H9 (cell line): Measurements from ENCODE around the gene CRYBA1. TPM values are rescaled to one million over a fixed set of nuclear protein-coding genes. Genes with fewer than 3 reads are reported as not detected.

Experiments used
- DNase-seq: peaks from one replicate; pipeline ENCODE4 v3.0.0-alpha.2; 2017
- H2AFZ ChIP-seq: one replicate; pipeline ENCODE4 v1.6.1; 2013; ENCODE audit warnings: mild to moderate bottlenecking, low read length, control low read depth, moderate library complexity
- H2AK5ac ChIP-seq: 2 replicates; pipeline ENCODE4 v1.6.1; 2013; ENCODE audit warnings: low read length, control low read depth, mixed read lengths; ENCODE audit not compliant: insufficient read length
- H2BK120ac ChIP-seq: one replicate; pipeline ENCODE4 v1.6.1; 2013; ENCODE audit warnings: low read depth, mild to moderate bottlenecking, low read length, control low read depth, inconsistent platforms; ENCODE audit not compliant: poor library complexity, severe bottlenecking
- H2BK12ac ChIP-seq: 2 replicates; pipeline ENCODE4 v1.6.1; 2013; ENCODE audit warnings: low read length, control low read depth, mixed read lengths, low read depth; ENCODE audit not compliant: insufficient read length
- H2BK15ac ChIP-seq: 2 replicates; pipeline ENCODE4 v1.6.1; 2013; ENCODE audit warnings: low read depth, low read length, control low read depth
- H2BK20ac ChIP-seq: one replicate; pipeline ENCODE4 v1.6.1; 2013; ENCODE audit warnings: low read depth, mild to moderate bottlenecking, low read length, control low read depth, inconsistent platforms; ENCODE audit not compliant: poor library complexity, severe bottlenecking
- H2BK5ac ChIP-seq: 2 replicates; pipeline ENCODE4 v1.6.1; 2013; ENCODE audit warnings: low read length, control low read depth, mixed read lengths; ENCODE audit not compliant: insufficient read length
- H3K14ac ChIP-seq: 2 replicates; pipeline ENCODE4 v1.6.1; 2013; ENCODE audit warnings: low read length, control low read depth; ENCODE audit not compliant: insufficient read depth
- H3K18ac ChIP-seq: 2 replicates; pipeline ENCODE4 v1.6.1; 2013; ENCODE audit warnings: low read depth, mild to moderate bottlenecking, mixed read lengths, low read length, control low read depth; ENCODE audit not compliant: insufficient read length
- H3K23ac ChIP-seq: 2 replicates; pipeline ENCODE4 v1.6.1; 2013; ENCODE audit warnings: low read length, control low read depth, mixed read lengths, low read depth; ENCODE audit not compliant: insufficient read length
- H3K23me2 ChIP-seq: 2 replicates; pipeline ENCODE4 v1.6.1; 2013; ENCODE audit warnings: low read depth, mild to moderate bottlenecking, mixed read lengths, low read length, control low read depth; ENCODE audit not compliant: insufficient read length, poor library complexity, severe bottlenecking
- H3K27ac ChIP-seq: 2 replicates; pipeline ENCODE4 v1.5.1; 2013; ENCODE audit warnings: low read length, control low read depth, mixed read lengths, low read depth; ENCODE audit not compliant: insufficient read length
- H3K27me3 ChIP-seq: 2 replicates; pipeline ENCODE4 v1.6.1; 2013; ENCODE audit warnings: low read length, control low read depth, inconsistent platforms; ENCODE audit not compliant: insufficient read depth
- H3K4ac ChIP-seq: 2 replicates; pipeline ENCODE4 v1.6.1; 2013; ENCODE audit warnings: low read depth, mild to moderate bottlenecking, control low read depth, inconsistent platforms, low read length, moderate library complexity
- H3K4me1 ChIP-seq: 2 replicates; pipeline ENCODE4 v1.6.1; 2013; ENCODE audit warnings: low read length, control low read depth, inconsistent platforms; ENCODE audit not compliant: insufficient read depth
- H3K4me2 ChIP-seq: 2 replicates; pipeline ENCODE4 v1.6.1; 2013; ENCODE audit warnings: low read length, control low read depth, mixed read lengths; ENCODE audit not compliant: insufficient read length, insufficient read depth
- H3K56ac ChIP-seq: 2 replicates; pipeline ENCODE4 v1.6.1; 2013; ENCODE audit warnings: low read depth, mild to moderate bottlenecking, mixed read lengths, low read length, control low read depth; ENCODE audit not compliant: insufficient read length
- H3K79me1 ChIP-seq: 2 replicates; pipeline ENCODE4 v1.6.1; 2013; ENCODE audit warnings: low read depth, mild to moderate bottlenecking, moderate library complexity, low read length, control low read depth, inconsistent platforms; ENCODE audit not compliant: insufficient read depth, poor library complexity, severe bottlenecking
- H3K79me2 ChIP-seq: 2 replicates; pipeline ENCODE4 v1.6.1; 2013; ENCODE audit warnings: low read length, control low read depth, inconsistent platforms; ENCODE audit not compliant: insufficient read depth
- H3K9ac ChIP-seq: 2 replicates; pipeline ENCODE4 v1.6.1; 2013; ENCODE audit warnings: low read length, control low read depth, mixed read lengths; ENCODE audit not compliant: insufficient read length; ENCODE audit errors: extremely low read depth
- H3K9me3 ChIP-seq: one replicate; pipeline ENCODE4 v1.6.1; 2013; ENCODE audit warnings: low read depth, low read length, inconsistent platforms; ENCODE audit not compliant: control insufficient read depth
- H3T11ph ChIP-seq: one replicate; pipeline ENCODE4 v1.6.1; 2013; ENCODE audit warnings: mild to moderate bottlenecking, low read length, control low read depth, inconsistent platforms
- H4K20me1 ChIP-seq: one replicate; pipeline ENCODE4 v1.6.1; 2013; ENCODE audit not compliant: control insufficient read depth, insufficient read length, insufficient read depth
- H4K5ac ChIP-seq: 2 replicates; pipeline ENCODE4 v1.6.1; 2013; ENCODE audit warnings: low read depth, mild to moderate bottlenecking, mixed read lengths, low read length, control low read depth; ENCODE audit not compliant: insufficient read length
- H4K8ac ChIP-seq: replicated peaks from 2 replicates; pipeline ENCODE4 v1.6.1; 2013; ENCODE audit warnings: low read length, control low read depth, mixed read lengths, low read depth; ENCODE audit not compliant: insufficient read length
- H4K91ac ChIP-seq: 2 replicates; pipeline ENCODE4 v1.6.1; 2013; ENCODE audit warnings: low read depth, mild to moderate bottlenecking, moderate library complexity, mixed read lengths, low read length, control low read depth; ENCODE audit not compliant: insufficient read length
- H3K27ac Mint-ChIP-seq, 3 experiments: 2 replicates in 2 of 3; 3 replicates in 1 of 3; pipeline ENCODE4 v1.8.0; 2020 to 2021; ENCODE audit warnings: mixed read lengths in 3 of 3, mild to moderate bottlenecking in 1 of 3, moderate library complexity in 1 of 3
- H3K27me3 Mint-ChIP-seq: 2 replicates; pipeline ENCODE4 v1.8.0; 2021; ENCODE audit warnings: low read depth, mild to moderate bottlenecking, moderate library complexity, mixed read lengths
- H3K36me3 Mint-ChIP-seq, 3 experiments: 2 replicates in 2 of 3; 3 replicates in 1 of 3; pipeline ENCODE4 v1.8.0; 2020 to 2021; ENCODE audit warnings: low read depth in 3 of 3, mixed read lengths in 3 of 3; ENCODE audit not compliant: insufficient read depth in 1 of 3
- H3K4me1 Mint-ChIP-seq, 2 experiments: 2 replicates each; pipeline ENCODE4 v1.8.0; 2020; ENCODE audit warnings: mixed read lengths in 2 of 2
- H3K4me3 Mint-ChIP-seq, 2 experiments: 2 replicates in 1 of 2; 3 replicates in 1 of 2; pipeline ENCODE4 v1.8.0; 2020 to 2021; ENCODE audit warnings: mild to moderate bottlenecking in 2 of 2, mixed read lengths in 2 of 2, moderate library complexity in 1 of 2
- H3K9me3 Mint-ChIP-seq, 2 experiments: 2 replicates in 1 of 2; 3 replicates in 1 of 2; pipeline ENCODE4 v1.8.0; 2020; ENCODE audit warnings: mild to moderate bottlenecking in 2 of 2, mixed read lengths in 2 of 2, moderate library complexity in 1 of 2
- CTCF ChIP-seq: fragments of 200-600 bp; sonication (generic); conservative IDR thresholded peaks from 3 replicates; pipeline ENCODE4 v1.8.0; 2021; ENCODE audit warnings: antibody characterized with exemption, mild to moderate bottlenecking
- WGBS: extraction: QIAGEN DNeasy Blood & Tissue Kit; methylation state at CpG from one replicate; pipeline ENCODE4 v1.1.7; 2013; ENCODE audit warnings: missing lambda C conversion rate, low lambda C conversion rate, mixed read lengths; ENCODE audit not compliant: insufficient read length; ENCODE audit errors: extremely low coverage; 5-methylcytosine and 5-hydroxymethylcytosine counted together
- total RNA-seq: library from RNA; stranded (reverse); gene quantifications from 2 replicates; pipeline ENCODE4 v1.2.1, GENCODE V29; 2021

Gene CRYBA1
- total RNA-seq, 1 experiment from 2014 or later = not detected

- no peak overlapping the region for H3K4ac ChIP-seq
- no peak overlapping the region for H3T11ph ChIP-seq
- H3K23ac ChIP-seq = no peak overlapping the region
- no peak overlapping the region for H3K27ac ChIP-seq
- no peak overlapping the region for H2BK120ac ChIP-seq
- no peak for DNase-seq
- no peaks in the 10 kb centered on the region for H4K20me1 ChIP-seq
- Mint-ChIP-seq H3K36me3 (no peaks in the 10 kb centered on the region), H3K4me3 (no peak overlapping the region), H3K27ac (no peak overlapping the region), H3K9me3 (no peaks in the 10 kb centered on the region), H3K4me1 (peaks cover 19 to 21% of the 10 kb centered on the region in 2 experiments), H3K27me3 (no peaks in the 10 kb centered on the region)
- H4K8ac ChIP-seq = no peak overlapping the region
- no peak overlapping the region for H4K91ac ChIP-seq
- H3K79me1 ChIP-seq = no peaks in the 10 kb centered on the region
- H3K4me2 ChIP-seq = no peak overlapping the region
- H2BK5ac ChIP-seq = no peak overlapping the region
- TF ChIP-seq CTCF = no peak
- H3K4me1 ChIP-seq = peaks cover 4% of the 10 kb centered on the region; the same call in 1 of the 2 replicates
- no peak overlapping the region for H2BK20ac ChIP-seq
- no peaks in the 10 kb centered on the region for H3K79me2 ChIP-seq
- no peak overlapping the region for H4K5ac ChIP-seq
- WGBS = no CpG with 5 or more reads among the region's 2 CpGs
- H3K27me3 ChIP-seq = no peaks in the 10 kb centered on the region
- no peak overlapping the region for H2BK15ac ChIP-seq
- H2AFZ ChIP-seq = peak overlapping the region; percentile 10
- no peaks in the 10 kb centered on the region for H3K9me3 ChIP-seq
- H3K14ac ChIP-seq = no peak overlapping the region
- no peak overlapping the region for H3K18ac ChIP-seq
- H2BK12ac ChIP-seq = no peak overlapping the region
- H3K23me2 ChIP-seq = no peaks in the 10 kb centered on the region
- H3K9ac ChIP-seq = no peak overlapping the region
- H3K56ac ChIP-seq = no peak overlapping the region
- no peak overlapping the region for H2AK5ac ChIP-seq
Measured at GRCh38 chr17:29205047-29205446, 41.6 kb upstream of the CRYBA1 start.
